ENCODE data around the gene PRAC2. TPM values are rescaled to one million over a fixed set of nuclear protein-coding genes. Genes with fewer than 3 reads are reported as not detected.

The PRAC2 gene
- total and polyA plus RNA-seq, 4 donors, result not detected

DNA sequence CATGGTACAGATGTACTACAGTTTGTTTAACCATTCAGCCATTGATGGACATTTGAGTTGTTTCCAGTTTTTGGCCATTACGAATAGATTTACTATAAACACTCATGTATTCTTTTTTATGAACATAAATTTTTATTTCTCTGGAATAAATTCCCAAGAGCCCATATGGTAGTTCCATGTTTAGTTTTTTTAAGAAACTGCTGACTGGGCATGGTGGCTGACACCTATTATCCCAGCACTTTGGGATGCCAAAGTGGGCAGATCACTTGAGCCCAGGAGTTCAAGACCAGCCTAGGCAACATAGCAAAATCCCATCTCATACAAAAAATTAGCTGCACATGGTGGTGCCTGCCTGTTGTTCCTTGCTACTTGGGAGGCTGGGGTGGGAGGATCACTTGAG, 30.9 kb upstream of the PRAC2 start:
- peaks cover 0 to 3% (median 1%) of the 10 kb centered on the region in 4 donors for H3K27me3 ChIP-seq (ENCODE audit: control insufficient read depth in 4 of 4, insufficient read depth in 4 of 4, low read length in 3 of 4)
- DNase-seq (ENCODE audit: low spot score), result no peak
- H3K9ac ChIP-seq (ENCODE audit: low read depth in 1 of 2, low read length in 2 of 2), result no peak overlapping the region
- TF ChIP-seq FOXA1 (IDR thresholded peaks at IDR 0.05) (no peak), NR2F2 (IDR thresholded peaks at IDR 0.05) (no peak), RAD21 (IDR thresholded peaks at IDR 0.05) (no peak), HNF4G (IDR thresholded peaks at IDR 0.05) (no peak), FOXA2 (IDR thresholded peaks at IDR 0.05) (no peak), EGR1 (IDR thresholded peaks at IDR 0.05; ENCODE audit: low read depth in 2 of 2) (no peak), GABPA (IDR thresholded peaks at IDR 0.05 in 1 of 2, conservative IDR thresholded peaks at IDR 0.05 in 1 of 2) (no peak), RXRA (IDR thresholded peaks at IDR 0.05) (no peak), YY1 (IDR thresholded peaks at IDR 0.05) (no peak), HNF4A (conservative IDR thresholded peaks at IDR 0.05) (no peak)
- TF ChIP-seq, protein P1, sequence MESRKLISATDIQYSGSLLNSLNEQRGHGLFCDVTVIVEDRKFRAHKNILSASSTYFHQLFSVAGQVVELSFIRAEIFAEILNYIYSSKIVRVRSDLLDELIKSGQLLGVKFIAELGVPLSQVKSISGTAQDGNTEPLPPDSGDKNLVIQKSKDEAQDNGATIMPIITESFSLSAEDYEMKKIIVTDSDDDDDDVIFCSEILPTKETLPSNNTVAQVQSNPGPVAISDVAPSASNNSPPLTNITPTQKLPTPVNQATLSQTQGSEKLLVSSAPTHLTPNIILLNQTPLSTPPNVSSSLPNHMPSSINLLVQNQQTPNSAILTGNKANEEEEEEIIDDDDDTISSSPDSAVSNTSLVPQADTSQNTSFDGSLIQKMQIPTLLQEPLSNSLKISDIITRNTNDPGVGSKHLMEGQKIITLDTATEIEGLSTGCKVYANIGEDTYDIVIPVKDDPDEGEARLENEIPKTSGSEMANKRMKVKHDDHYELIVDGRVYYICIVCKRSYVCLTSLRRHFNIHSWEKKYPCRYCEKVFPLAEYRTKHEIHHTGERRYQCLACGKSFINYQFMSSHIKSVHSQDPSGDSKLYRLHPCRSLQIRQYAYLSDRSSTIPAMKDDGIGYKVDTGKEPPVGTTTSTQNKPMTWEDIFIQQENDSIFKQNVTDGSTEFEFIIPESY (IDR thresholded peaks at IDR 0.05), result no peak
- TF ChIP-seq, protein P2, sequence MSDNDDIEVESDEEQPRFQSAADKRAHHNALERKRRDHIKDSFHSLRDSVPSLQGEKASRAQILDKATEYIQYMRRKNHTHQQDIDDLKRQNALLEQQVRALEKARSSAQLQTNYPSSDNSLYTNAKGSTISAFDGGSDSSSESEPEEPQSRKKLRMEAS (IDR thresholded peaks at IDR 0.05), result no peak
- WGBS, result 81% methylated on average over 1 of the region's 1 CpG
- H3K4me1 ChIP-seq (ENCODE audit: control insufficient read depth in 4 of 4, insufficient read depth in 4 of 4, low read length in 3 of 4), result no peaks in the 10 kb centered on the region
- no peak overlapping the region for H3K4me3 ChIP-seq (ENCODE audit: low read depth in 1 of 3, low read length in 3 of 3)
- no peak overlapping the region for H3K27ac ChIP-seq (ENCODE audit: low read depth in 1 of 2, low read length in 2 of 2)
- no peaks in the 10 kb centered on the region for H3K36me3 ChIP-seq (ENCODE audit: control insufficient read depth in 4 of 4, insufficient read depth in 3 of 4, low read depth in 1 of 4, low read length in 3 of 4)
- no peaks in the 10 kb centered on the region for H3K9me3 ChIP-seq (ENCODE audit: control insufficient read depth in 4 of 4, low read length in 3 of 4)

DNA sequence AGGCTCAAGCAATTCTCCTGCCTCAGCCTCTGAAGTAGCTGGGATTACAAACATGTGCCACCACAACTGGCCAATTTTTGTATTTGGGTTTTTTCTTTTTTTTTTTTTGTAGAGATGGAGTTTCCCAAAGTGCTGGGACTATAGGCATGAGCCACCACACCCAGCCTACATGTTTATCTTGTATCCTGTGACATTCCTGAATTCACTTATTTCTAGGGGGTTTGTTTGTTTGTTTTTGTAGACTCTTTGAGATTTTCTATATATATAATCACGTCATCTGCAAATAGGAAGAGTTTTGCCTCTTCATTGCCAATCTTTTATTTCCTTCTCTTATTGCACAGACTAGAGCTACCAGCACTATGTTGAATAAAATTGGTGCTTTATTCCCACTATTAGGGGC, 29.8 kb upstream of the PRAC2 start:
- Histone ChIP-seq H3K4me3 (ENCODE audit: low read depth in 1 of 3, low read length in 3 of 3) (no peak overlapping the region), H3K27me3 (ENCODE audit: control insufficient read depth in 4 of 4, insufficient read depth in 4 of 4, low read length in 3 of 4) (peaks cover 0 to 3% (median 1%) of the 10 kb centered on the region in 4 donors), H3K36me3 (ENCODE audit: control insufficient read depth in 4 of 4, insufficient read depth in 3 of 4, low read depth in 1 of 4, low read length in 3 of 4) (no peaks in the 10 kb centered on the region), H3K9me3 (ENCODE audit: control insufficient read depth in 4 of 4, low read length in 3 of 4) (no peaks in the 10 kb centered on the region), H3K27ac (ENCODE audit: low read depth in 1 of 2, low read length in 2 of 2) (no peak overlapping the region), H3K4me1 (ENCODE audit: control insufficient read depth in 4 of 4, insufficient read depth in 4 of 4, low read length in 3 of 4) (no peaks in the 10 kb centered on the region), H3K9ac (ENCODE audit: low read depth in 1 of 2, low read length in 2 of 2) (no peak overlapping the region)
- TF ChIP-seq RXRA (IDR thresholded peaks at IDR 0.05) (no peak), TAF1 (conservative IDR thresholded peaks at IDR 0.05) (no peak), SP1 (IDR thresholded peaks at IDR 0.05) (no peak), FOXA1 (IDR thresholded peaks at IDR 0.05) (no peak), YY1 (IDR thresholded peaks at IDR 0.05) (no peak), EGR1 (IDR thresholded peaks at IDR 0.05; ENCODE audit: low read depth in 2 of 2) (no peak), FOXA2 (IDR thresholded peaks at IDR 0.05) (no peak)
- TF ChIP-seq, protein P3, sequence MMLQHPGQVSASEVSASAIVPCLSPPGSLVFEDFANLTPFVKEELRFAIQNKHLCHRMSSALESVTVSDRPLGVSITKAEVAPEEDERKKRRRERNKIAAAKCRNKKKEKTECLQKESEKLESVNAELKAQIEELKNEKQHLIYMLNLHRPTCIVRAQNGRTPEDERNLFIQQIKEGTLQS (IDR thresholded peaks at IDR 0.05), result no peak
- TF ChIP-seq, protein P1 (IDR thresholded peaks at IDR 0.05), result no peak
- TF ChIP-seq, protein P4, sequence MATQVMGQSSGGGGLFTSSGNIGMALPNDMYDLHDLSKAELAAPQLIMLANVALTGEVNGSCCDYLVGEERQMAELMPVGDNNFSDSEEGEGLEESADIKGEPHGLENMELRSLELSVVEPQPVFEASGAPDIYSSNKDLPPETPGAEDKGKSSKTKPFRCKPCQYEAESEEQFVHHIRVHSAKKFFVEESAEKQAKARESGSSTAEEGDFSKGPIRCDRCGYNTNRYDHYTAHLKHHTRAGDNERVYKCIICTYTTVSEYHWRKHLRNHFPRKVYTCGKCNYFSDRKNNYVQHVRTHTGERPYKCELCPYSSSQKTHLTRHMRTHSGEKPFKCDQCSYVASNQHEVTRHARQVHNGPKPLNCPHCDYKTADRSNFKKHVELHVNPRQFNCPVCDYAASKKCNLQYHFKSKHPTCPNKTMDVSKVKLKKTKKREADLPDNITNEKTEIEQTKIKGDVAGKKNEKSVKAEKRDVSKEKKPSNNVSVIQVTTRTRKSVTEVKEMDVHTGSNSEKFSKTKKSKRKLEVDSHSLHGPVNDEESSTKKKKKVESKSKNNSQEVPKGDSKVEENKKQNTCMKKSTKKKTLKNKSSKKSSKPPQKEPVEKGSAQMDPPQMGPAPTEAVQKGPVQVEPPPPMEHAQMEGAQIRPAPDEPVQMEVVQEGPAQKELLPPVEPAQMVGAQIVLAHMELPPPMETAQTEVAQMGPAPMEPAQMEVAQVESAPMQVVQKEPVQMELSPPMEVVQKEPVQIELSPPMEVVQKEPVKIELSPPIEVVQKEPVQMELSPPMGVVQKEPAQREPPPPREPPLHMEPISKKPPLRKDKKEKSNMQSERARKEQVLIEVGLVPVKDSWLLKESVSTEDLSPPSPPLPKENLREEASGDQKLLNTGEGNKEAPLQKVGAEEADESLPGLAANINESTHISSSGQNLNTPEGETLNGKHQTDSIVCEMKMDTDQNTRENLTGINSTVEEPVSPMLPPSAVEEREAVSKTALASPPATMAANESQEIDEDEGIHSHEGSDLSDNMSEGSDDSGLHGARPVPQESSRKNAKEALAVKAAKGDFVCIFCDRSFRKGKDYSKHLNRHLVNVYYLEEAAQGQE (IDR thresholded peaks at IDR 0.05), result no peak
- TF ChIP-seq, protein P2 (IDR thresholded peaks at IDR 0.05), result no peak
- WGBS, result 28% methylated on average over 1 of the region's 1 CpG
- no peak for DNase-seq (ENCODE audit: low spot score)
